Measurements from ENCODE around the gene KRTAP10-12.

The KRTAP10-12 gene

GRCh38 chr21:44681152-44681551 is 15.8 kb upstream of the KRTAP10-12 start:
- Histone ChIP-seq H3K4me1 (ENCODE audit: low read length) (no peaks in the 10 kb centered on the region), H3K27ac (ENCODE audit: low read length) (no peak overlapping the region), H3K79me2 (ENCODE audit: low read length) (no peaks in the 10 kb centered on the region), H3K36me3 (replicated peaks; ENCODE audit: low read depth, low read length) (no peaks in the 10 kb centered on the region), H3K27me3 (ENCODE audit: low read depth, low read length) (no peaks in the 10 kb centered on the region; the same call in 1 of the 2 replicates), H3K9ac (ENCODE audit: low read length) (no peak overlapping the region), H3K4me3 (ENCODE audit: low read length) (no peak overlapping the region), H3K4me2 (ENCODE audit: low read length) (no peak overlapping the region), H2AFZ (ENCODE audit: low read depth, low read length) (no peak overlapping the region), H3K9me3 (ENCODE audit: insufficient read depth, low read length) (no peaks in the 10 kb centered on the region), H4K20me1 (ENCODE audit: insufficient read depth, low read length) (no peaks in the 10 kb centered on the region)
- no peak for TF ChIP-seq EZH2phosphoT487 (IDR thresholded peaks at IDR 0.05; ENCODE audit: low read depth)
- no peak for TF ChIP-seq CTCF (IDR thresholded peaks at IDR 0.05; ENCODE audit: low read depth, low read length)

GRCh38 chr21:44681861-44682579 is 15.0 kb upstream of the KRTAP10-12 start, which contains the start of gene KRTAP12-1:
TSS of gene KRTAP12-1 (minus strand) at chr21:44682163. CDS start at chr21:44682123, 40 bp downstream.
- Histone ChIP-seq H3K9me3 (ENCODE audit: insufficient read depth, low read length) (no peaks in the 10 kb centered on the region), H3K27ac (ENCODE audit: low read length) (no peak within 1 kb of the TSS), H2AFZ (ENCODE audit: low read depth, low read length) (no peak within 1 kb of the TSS), H3K79me2 (ENCODE audit: low read length) (no peaks in the 10 kb centered on the region), H4K20me1 (ENCODE audit: insufficient read depth, low read length) (no peaks in the 10 kb centered on the region), H3K4me3 (ENCODE audit: low read length) (no peak within 1 kb of the TSS), H3K4me2 (ENCODE audit: low read length) (no peak within 1 kb of the TSS), H3K4me1 (ENCODE audit: low read length) (no peaks in the 10 kb centered on the region), H3K9ac (ENCODE audit: low read length) (no peak within 1 kb of the TSS), H3K27me3 (ENCODE audit: low read depth, low read length) (no peaks in the 10 kb centered on the region), H3K36me3 (replicated peaks; ENCODE audit: low read depth, low read length) (no peaks in the 10 kb centered on the region)
- TF ChIP-seq EZH2phosphoT487 (IDR thresholded peaks at IDR 0.05; ENCODE audit: low read depth) (no peak), CTCF (IDR thresholded peaks at IDR 0.05; ENCODE audit: low read depth, low read length) (no peak)

GRCh38 chr21:44682580-44683151 is 14.3 kb upstream of the KRTAP10-12 start:
- H3K9ac ChIP-seq (ENCODE audit: low read length), result no peak overlapping the region
- H3K4me2 ChIP-seq (ENCODE audit: low read length), result no peak overlapping the region
- no peak overlapping the region for H2AFZ ChIP-seq (ENCODE audit: low read depth, low read length)

More at GRCh38 chr21:44682580-44683151, 14.3 kb upstream of the KRTAP10-12 start:
- Histone ChIP-seq H4K20me1 (ENCODE audit: insufficient read depth, low read length) (no peaks in the 10 kb centered on the region), H3K4me3 (ENCODE audit: low read length) (no peak overlapping the region), H3K27ac (ENCODE audit: low read length) (no peak overlapping the region), H3K36me3 (replicated peaks; ENCODE audit: low read depth, low read length) (no peaks in the 10 kb centered on the region), H3K9me3 (ENCODE audit: insufficient read depth, low read length) (no peaks in the 10 kb centered on the region), H3K27me3 (ENCODE audit: low read depth, low read length) (no peaks in the 10 kb centered on the region), H3K4me1 (ENCODE audit: low read length) (no peaks in the 10 kb centered on the region), H3K79me2 (ENCODE audit: low read length) (no peaks in the 10 kb centered on the region)
- TF ChIP-seq EZH2phosphoT487 (IDR thresholded peaks at IDR 0.05; ENCODE audit: low read depth), result no peak
- no peak for TF ChIP-seq CTCF (IDR thresholded peaks at IDR 0.05; ENCODE audit: low read depth, low read length)
